ENCODE measurements around the gene GRM7.

DNA sequence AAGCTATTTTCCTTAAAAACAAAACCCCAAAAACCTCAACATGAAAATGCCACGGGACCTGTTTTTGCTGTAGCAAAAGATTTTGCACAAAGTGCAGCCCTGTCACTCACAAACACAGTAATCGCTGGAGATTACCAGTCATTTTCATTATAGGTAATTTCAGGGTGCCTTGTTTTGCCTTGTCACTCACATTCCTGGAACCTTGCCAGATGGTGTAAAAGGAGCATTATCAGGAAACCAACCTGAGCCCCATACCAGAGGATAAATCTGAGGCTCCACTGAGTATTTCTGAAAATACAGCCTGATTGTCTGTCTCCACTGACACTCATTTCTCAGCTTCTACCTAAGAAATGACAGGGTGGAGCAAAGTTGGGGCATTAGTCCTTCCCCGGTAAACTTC is 849.4 kb downstream of the GRM7 start:
- no peak for TF ChIP-seq POLR2A (IDR thresholded peaks at IDR 0.05)
- TF ChIP-seq, protein P1, sequence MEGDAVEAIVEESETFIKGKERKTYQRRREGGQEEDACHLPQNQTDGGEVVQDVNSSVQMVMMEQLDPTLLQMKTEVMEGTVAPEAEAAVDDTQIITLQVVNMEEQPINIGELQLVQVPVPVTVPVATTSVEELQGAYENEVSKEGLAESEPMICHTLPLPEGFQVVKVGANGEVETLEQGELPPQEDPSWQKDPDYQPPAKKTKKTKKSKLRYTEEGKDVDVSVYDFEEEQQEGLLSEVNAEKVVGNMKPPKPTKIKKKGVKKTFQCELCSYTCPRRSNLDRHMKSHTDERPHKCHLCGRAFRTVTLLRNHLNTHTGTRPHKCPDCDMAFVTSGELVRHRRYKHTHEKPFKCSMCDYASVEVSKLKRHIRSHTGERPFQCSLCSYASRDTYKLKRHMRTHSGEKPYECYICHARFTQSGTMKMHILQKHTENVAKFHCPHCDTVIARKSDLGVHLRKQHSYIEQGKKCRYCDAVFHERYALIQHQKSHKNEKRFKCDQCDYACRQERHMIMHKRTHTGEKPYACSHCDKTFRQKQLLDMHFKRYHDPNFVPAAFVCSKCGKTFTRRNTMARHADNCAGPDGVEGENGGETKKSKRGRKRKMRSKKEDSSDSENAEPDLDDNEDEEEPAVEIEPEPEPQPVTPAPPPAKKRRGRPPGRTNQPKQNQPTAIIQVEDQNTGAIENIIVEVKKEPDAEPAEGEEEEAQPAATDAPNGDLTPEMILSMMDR (IDR thresholded peaks at IDR 0.05 in 4 of 5, conservative IDR thresholded peaks at IDR 0.05 in 1 of 5) = no peak

Measured in gastrocnemius medialis (tissue), 4 donors.